Body of pancreas (tissue), 4 donors: ENCODE measurements around the gene MTA3. TPM values are rescaled to one million over a fixed set of nuclear protein-coding genes. Genes with fewer than 3 reads are reported as not detected.
A peak's percentile ranks its signal among the peaks of the same experiment; 100 is the strongest.

Source experiments
- ATAC-seq: fragments of 150-250 bp; one replicate; pipeline ENCODE4 v1.9.1; 2016
- DNase-seq, 4 donors: peaks; one replicate each; pipeline ENCODE4 v3.0.0-alpha.2; 2019
- H3K27ac ChIP-seq, 4 donors: fragments of 200-600 bp; sonication (generic); 1 replicate in 3 of 4; 2 replicates in 1 of 4; pipeline versions ENCODE4 v1.5.1 to v1.6.1; 2016 to 2019; ENCODE audit warnings: mild to moderate bottlenecking in 1 of 4, mixed read lengths in 1 of 4, moderate library complexity in 1 of 4
- H3K27me3 ChIP-seq, 2 donors: fragments of 200-600 bp; sonication (generic); one replicate each; pipeline ENCODE4 v1.6.0; 2016; ENCODE audit warnings: mild to moderate bottlenecking in 1 of 2
- H3K36me3 ChIP-seq, 2 donors: fragments of 200-600 bp; sonication (generic); replicated peaks in 1 of 2; 2 replicates each; pipeline ENCODE4 v1.5.1; 2016; ENCODE audit warnings: low read depth in 2 of 2; ENCODE audit not compliant: insufficient read depth in 1 of 2
- H3K4me1 ChIP-seq: fragments of 200-600 bp; sonication (generic); one replicate; pipeline ENCODE4 v1.6.0; 2016
- H3K4me3 ChIP-seq, 2 donors: fragments of 200-600 bp; sonication (generic); 1 replicate in 1 of 2; 2 replicates in 1 of 2; pipeline ENCODE4 v1.5.1; 2016 to 2019
- H3K9me3 ChIP-seq, 3 donors: fragments of 200-600 bp; sonication (generic); 1 replicate in 2 of 3; 2 replicates in 1 of 3; pipeline ENCODE4 v1.5.1; 2016
- CTCF ChIP-seq, 7 experiments: fragments of 450-650 bp in 4 of 7; fragments of 200-600 bp in 3 of 7; sonication (generic) in 3 of 7; IDR thresholded peaks; one replicate each; pipeline ENCODE4 v1.5.1; 2016 to 2019; ENCODE audit warnings: antibody characterized with exemption in 7 of 7
- POLR2A ChIP-seq, 3 donors: fragments of 450-650 bp; IDR thresholded peaks; one replicate each; pipeline ENCODE4 v1.6.1; 2016; ENCODE audit warnings: antibody characterized with exemption in 3 of 3, mild to moderate bottlenecking in 2 of 3
- WGBS, 2 donors: methylation state at CpG; one replicate each; pipeline ENCODE4 v1.1.5; 2017; 5-methylcytosine and 5-hydroxymethylcytosine counted together
- intact Hi-C: fragments of 100-400 bp; cut with DNase I; formaldehyde crosslinking; loops from one replicate; pipeline ENCODE4 v1.15.1; 2023
- total RNA-seq, 2 donors: library from RNA; depleted of rRNA; stranded (reverse); fragments of >200 nt; gene quantifications; one replicate each; pipeline ENCODE4 v1.1.0, GENCODE V29; 2016

Gene MTA3
- total RNA-seq, 2 donors from 2014 or later = 23.1 to 31.1 TPM

GRCh38 chr2:42743659-42743990 is 175.2 kb downstream of the MTA3 start:
- H3K9me3 ChIP-seq = no peaks in the 10 kb centered on the region
- WGBS, 2 donors = 69% methylated on average over 1 of the region's 1 CpG
- intact Hi-C loops = no loop called here

GRCh38 chr2:42744545-42745082 is 176.2 kb downstream of the MTA3 start:
- 91 to 92% methylated on average over 3 of the region's 3 CpGs for WGBS, 2 donors
- Histone ChIP-seq H3K36me3 (no peaks in the 10 kb centered on the region), H3K27ac (no peak overlapping the region), H3K4me1 (no peaks in the 10 kb centered on the region), H3K9me3 (no peaks in the 10 kb centered on the region), H3K4me3 (no peak overlapping the region), H3K27me3 (no peaks in the 10 kb centered on the region)
- DNase-seq (no peak), ATAC-seq (no peak)
- intact Hi-C loops = no loop called here
- TF ChIP-seq POLR2A (IDR thresholded peaks at IDR 0.05) (no peak), CTCF (IDR thresholded peaks at IDR 0.05) (no peak)

More at GRCh38 chr2:42743659-42743990, 175.2 kb downstream of the MTA3 start:
- no peak for TF ChIP-seq POLR2A (IDR thresholded peaks at IDR 0.05)
- no peak for TF ChIP-seq CTCF (IDR thresholded peaks at IDR 0.05)
- Histone ChIP-seq H3K4me1 (no peaks in the 10 kb centered on the region), H3K4me3 (no peak overlapping the region), H3K36me3 (no peaks in the 10 kb centered on the region), H3K27ac (no peak overlapping the region), H3K27me3 (no peaks in the 10 kb centered on the region)
- DNase-seq (no peak), ATAC-seq (no peak)

GRCh38 chr2:42747422-42747821 is 179.0 kb downstream of the MTA3 start:
- no peaks in the 10 kb centered on the region for H3K9me3 ChIP-seq
- H3K27me3 ChIP-seq = no peaks in the 10 kb centered on the region
- H3K36me3 ChIP-seq = no peaks in the 10 kb centered on the region
- ATAC-seq (no peak), DNase-seq (no peak)
- 91 to 97% methylated on average over 3 of the region's 3 CpGs for WGBS, 2 donors
- H3K4me3 ChIP-seq = no peak overlapping the region
- H3K4me1 ChIP-seq = no peaks in the 10 kb centered on the region
- intact Hi-C loops = no loop called here
- H3K27ac ChIP-seq = no peak overlapping the region
- no peak for TF ChIP-seq CTCF (IDR thresholded peaks at IDR 0.05)
- no peak for TF ChIP-seq POLR2A (IDR thresholded peaks at IDR 0.05)

- DNase-seq (no peak), ATAC-seq (no peak)
- peaks cover 8% of the 10 kb centered on the region for H3K4me1 ChIP-seq
- H3K36me3 ChIP-seq = no peaks in the 10 kb centered on the region
- H3K27me3 ChIP-seq = no peaks in the 10 kb centered on the region
- TF ChIP-seq CTCF (IDR thresholded peaks at IDR 0.05) (no peak), POLR2A (IDR thresholded peaks at IDR 0.05) (no peak)
- intact Hi-C loops = no loop called here
- no peak overlapping the region for H3K4me3 ChIP-seq
- no peak overlapping the region for H3K27ac ChIP-seq
- 88 to 91% methylated on average over 4 of the region's 4 CpGs for WGBS, 2 donors
- H3K9me3 ChIP-seq = no peaks in the 10 kb centered on the region
Measured at GRCh38 chr2:42748840-42749239, 180.4 kb downstream of the MTA3 start.

- intact Hi-C loops = no loop called here
- ATAC-seq (no peak), DNase-seq (peak in 1 of 4 donors; percentile 58)
- TF ChIP-seq POLR2A (IDR thresholded peaks at IDR 0.05) = no peak
- no peak for TF ChIP-seq CTCF (IDR thresholded peaks at IDR 0.05)
- Histone ChIP-seq H3K27me3 (no peaks in the 10 kb centered on the region), H3K27ac (no peak overlapping the region), H3K9me3 (no peaks in the 10 kb centered on the region), H3K4me1 (peaks cover 39% of the 10 kb centered on the region), H3K4me3 (no peak overlapping the region), H3K36me3 (no peaks in the 10 kb centered on the region)
- 69 to 87% methylated on average over 2 of the region's 2 CpGs for WGBS, 2 donors
Measured at GRCh38 chr2:42752314-42752713, 183.9 kb downstream of the MTA3 start.
